GM12875 (cell line): ENCODE measurements around the gene MYO5B.

ENCODE experiments used
- H3K4me3 ChIP-seq: one replicate; pipeline ENCODE4 v1.5.1; 2011; ENCODE audit warnings: low read depth, low read length, control low read depth
- TF ChIP-seq, protein P1 (sequence below): IDR thresholded peaks from 2 replicates; pipeline ENCODE4 v1.5.1; 2011; ENCODE audit warnings: low read depth, mild to moderate bottlenecking, control low read depth, inconsistent platforms, low read length, moderate library complexity, borderline replicate concordance; ENCODE audit not compliant: insufficient read depth

MYO5B gene

GRCh38 chr18:50027996-50028395 is 167.0 kb downstream of the MYO5B start:
- no peak overlapping the region for H3K4me3 ChIP-seq

DNA sequence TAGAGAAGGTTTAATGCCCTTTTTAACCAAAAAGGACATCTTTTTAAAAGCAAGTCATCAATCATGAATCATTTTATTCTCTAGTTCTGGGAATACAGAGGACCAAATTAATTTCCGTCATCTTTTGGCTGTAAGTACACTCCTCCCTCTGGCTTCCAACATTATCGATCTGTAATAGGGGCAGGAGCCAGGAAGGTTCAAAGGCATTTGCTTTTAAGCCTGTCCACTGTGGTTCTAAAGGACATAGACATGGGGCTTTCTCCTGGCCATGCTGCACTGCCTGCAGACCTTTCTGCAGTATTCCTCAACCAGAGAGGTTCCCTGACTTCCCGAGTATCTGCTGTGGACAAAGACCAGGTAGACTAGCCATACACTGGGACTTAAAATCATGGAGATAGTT is 170.5 kb downstream of the MYO5B start:
- no peak overlapping the region for H3K4me3 ChIP-seq
- TF ChIP-seq, protein P1, sequence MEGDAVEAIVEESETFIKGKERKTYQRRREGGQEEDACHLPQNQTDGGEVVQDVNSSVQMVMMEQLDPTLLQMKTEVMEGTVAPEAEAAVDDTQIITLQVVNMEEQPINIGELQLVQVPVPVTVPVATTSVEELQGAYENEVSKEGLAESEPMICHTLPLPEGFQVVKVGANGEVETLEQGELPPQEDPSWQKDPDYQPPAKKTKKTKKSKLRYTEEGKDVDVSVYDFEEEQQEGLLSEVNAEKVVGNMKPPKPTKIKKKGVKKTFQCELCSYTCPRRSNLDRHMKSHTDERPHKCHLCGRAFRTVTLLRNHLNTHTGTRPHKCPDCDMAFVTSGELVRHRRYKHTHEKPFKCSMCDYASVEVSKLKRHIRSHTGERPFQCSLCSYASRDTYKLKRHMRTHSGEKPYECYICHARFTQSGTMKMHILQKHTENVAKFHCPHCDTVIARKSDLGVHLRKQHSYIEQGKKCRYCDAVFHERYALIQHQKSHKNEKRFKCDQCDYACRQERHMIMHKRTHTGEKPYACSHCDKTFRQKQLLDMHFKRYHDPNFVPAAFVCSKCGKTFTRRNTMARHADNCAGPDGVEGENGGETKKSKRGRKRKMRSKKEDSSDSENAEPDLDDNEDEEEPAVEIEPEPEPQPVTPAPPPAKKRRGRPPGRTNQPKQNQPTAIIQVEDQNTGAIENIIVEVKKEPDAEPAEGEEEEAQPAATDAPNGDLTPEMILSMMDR: no peak

More at GRCh38 chr18:50027996-50028395, 167.0 kb downstream of the MYO5B start:
- TF ChIP-seq, protein P1: no peak

- TF ChIP-seq, protein P1: no peak
- H3K4me3 ChIP-seq: no peak overlapping the region
These were observed 172.0 kb downstream of the MYO5B start for GRCh38 chr18:50022985-50023384.

DNA sequence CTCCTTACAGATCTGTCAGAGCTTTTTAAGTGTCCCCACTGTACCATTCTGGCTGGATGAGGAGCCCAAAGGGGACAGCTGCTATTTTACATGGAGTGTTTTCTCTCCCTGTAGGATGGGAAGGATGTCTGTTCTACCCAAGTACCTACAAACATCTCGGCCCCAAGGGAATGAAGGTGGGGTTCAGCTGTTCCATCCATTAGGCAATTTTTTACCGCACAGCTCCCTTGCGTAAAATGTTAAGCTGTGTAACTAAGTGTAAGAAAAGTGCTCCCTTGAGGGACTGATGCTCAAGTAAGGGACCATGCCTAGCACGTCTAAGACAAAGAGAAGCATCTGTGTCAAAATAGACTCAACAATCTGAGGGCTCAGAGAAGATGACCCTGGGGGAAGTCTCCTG is 180.3 kb downstream of the MYO5B start:
- no peak overlapping the region for H3K4me3 ChIP-seq
- TF ChIP-seq, protein P1: no peak

- TF ChIP-seq, protein P1: no peak
- no peak overlapping the region for H3K4me3 ChIP-seq
These were observed 181.4 kb downstream of the MYO5B start for GRCh38 chr18:50013363-50014138.

DNA sequence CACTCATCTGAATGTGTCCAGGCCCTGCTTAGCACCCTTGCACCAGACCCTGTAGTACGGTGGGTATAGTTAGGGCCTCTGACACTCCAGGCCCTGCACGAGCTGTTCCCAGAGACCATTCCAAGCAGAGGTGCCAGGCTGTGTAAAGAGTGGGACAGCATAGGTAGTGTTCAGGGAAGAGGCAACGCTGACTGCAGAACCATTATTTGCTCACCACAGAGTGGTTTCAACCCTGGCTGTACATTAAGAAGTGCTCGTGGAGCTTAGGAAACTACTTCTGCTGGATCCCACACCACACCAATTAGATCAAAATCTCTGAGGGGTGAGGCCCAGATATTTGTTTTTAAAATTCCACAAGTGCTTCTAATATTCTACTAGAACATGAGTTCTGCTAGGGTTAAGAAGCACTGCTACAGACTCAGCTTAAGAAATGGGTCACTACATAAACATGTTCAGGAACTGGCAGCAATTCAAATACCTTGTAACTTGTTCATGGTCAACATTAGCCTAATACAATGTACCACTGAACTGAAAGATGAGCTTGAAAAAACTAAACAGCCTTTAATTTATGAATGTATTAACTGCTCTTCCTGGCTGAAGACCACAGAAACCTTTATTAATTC is 183.0 kb downstream of the MYO5B start:
- TF ChIP-seq, protein P1: no peak
- no peak overlapping the region for H3K4me3 ChIP-seq
